ENCODE results near the gene UBE2R2. TPM values are rescaled to one million over a fixed set of nuclear protein-coding genes. Genes with fewer than 3 reads are reported as not detected.
A peak's percentile ranks its signal among the peaks of the same experiment; 100 is the strongest.
"Not testable (repeated sequence)": the region's sequence is repeated elsewhere in the genome, so short reads cannot be mapped to it uniquely, and the experiment has no call there.

The UBE2R2 gene, protein sequence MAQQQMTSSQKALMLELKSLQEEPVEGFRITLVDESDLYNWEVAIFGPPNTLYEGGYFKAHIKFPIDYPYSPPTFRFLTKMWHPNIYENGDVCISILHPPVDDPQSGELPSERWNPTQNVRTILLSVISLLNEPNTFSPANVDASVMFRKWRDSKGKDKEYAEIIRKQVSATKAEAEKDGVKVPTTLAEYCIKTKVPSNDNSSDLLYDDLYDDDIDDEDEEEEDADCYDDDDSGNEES
- total RNA-seq, result 10 to 100 TPM; 32.5 to 47.3 (median 41.9) TPM

DNA sequence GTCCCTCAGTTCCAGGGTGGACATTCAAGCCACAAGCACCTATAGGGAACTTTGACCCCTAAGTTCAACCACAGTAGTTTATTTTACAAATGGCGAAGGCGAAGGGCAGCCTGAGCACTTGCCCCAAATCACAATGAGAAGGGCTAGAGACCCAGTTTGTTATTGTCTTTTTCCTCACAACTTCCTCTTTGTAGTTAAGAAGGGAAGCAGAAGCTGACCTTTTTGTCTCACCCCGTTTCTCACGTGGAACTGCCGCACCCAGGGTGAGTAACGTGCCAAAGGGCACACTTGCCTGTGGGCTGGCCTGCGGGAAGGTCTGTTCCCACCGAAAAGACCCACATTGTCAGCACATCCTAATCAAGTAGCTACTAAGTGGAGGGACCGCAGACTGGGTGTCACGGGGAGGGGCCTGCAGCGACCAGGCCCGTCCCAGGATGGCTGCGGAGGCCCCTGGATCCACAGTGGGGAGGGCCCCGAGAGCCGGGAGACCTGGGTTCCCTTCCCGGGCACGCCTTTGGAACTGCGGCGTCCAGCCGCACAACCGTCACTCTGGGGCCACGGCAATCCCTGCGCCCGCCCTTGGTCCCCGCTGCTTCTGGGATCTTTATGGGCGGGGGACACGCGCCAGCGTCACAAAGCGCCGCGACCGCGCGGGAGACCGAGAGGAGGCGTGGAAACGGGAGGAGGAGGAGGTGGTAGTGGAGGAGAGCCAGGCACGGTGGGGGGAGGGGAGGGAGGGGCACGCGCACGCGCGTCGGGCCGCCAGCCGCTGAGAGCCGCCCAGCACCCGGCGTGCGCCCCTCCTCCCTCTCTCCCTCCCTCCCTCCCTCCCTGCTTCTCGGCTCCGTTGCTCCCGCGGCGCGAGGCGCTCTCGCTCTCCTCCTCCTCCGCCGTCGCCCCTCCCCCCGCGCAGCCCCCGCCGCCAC, at the start of gene UBE2R2:
TSS of gene UBE2R2 (plus strand) at position 834 of the 926 bp plus-strand sequence. CDS start 598 bp downstream, outside the sequence.
- Histone ChIP-seq H3K4me3 (peak within 1 kb of the TSS; percentile 80 to 94 (median 90)), H3K36me3 (no peaks in the 10 kb centered on the region), H3K27ac (peak within 1 kb of the TSS; percentile 92 to 100 (median 98)), H3K27me3 (no peaks in the 10 kb centered on the region), H3K4me1 (peaks cover 45 to 52% of the 10 kb centered on the region in 2 donors), H3K9me3 (no peaks in the 10 kb centered on the region)
- TF ChIP-seq, protein P1, sequence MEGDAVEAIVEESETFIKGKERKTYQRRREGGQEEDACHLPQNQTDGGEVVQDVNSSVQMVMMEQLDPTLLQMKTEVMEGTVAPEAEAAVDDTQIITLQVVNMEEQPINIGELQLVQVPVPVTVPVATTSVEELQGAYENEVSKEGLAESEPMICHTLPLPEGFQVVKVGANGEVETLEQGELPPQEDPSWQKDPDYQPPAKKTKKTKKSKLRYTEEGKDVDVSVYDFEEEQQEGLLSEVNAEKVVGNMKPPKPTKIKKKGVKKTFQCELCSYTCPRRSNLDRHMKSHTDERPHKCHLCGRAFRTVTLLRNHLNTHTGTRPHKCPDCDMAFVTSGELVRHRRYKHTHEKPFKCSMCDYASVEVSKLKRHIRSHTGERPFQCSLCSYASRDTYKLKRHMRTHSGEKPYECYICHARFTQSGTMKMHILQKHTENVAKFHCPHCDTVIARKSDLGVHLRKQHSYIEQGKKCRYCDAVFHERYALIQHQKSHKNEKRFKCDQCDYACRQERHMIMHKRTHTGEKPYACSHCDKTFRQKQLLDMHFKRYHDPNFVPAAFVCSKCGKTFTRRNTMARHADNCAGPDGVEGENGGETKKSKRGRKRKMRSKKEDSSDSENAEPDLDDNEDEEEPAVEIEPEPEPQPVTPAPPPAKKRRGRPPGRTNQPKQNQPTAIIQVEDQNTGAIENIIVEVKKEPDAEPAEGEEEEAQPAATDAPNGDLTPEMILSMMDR (IDR thresholded peaks at IDR 0.05 in 4 of 5, conservative IDR thresholded peaks at IDR 0.05 in 1 of 5), result no peak
- peak; percentile 75 to 79 for TF ChIP-seq POLR2A (IDR thresholded peaks at IDR 0.05)
- peak; percentile 65 to 76 for ATAC-seq
- peak; percentile 87 to 91 for DNase-seq
- in situ Hi-C loops (cut with MboI; ENCODE audit: low sequenced_read_pairs in 4 of 4) (loop anchor here in 2 of 4 donors (5.0 kb wide), 1 partner anchor 36 kb away; no protein-coding TSS in a partner anchor), intact Hi-C loops (cut with DNase I; ENCODE audit: low total_unique reads) (loop anchor here (2.0 to 10.0 kb wide), 3 partner anchors 228 to 652 kb away; partner anchors contain the start of gene UBAP2)

DNA sequence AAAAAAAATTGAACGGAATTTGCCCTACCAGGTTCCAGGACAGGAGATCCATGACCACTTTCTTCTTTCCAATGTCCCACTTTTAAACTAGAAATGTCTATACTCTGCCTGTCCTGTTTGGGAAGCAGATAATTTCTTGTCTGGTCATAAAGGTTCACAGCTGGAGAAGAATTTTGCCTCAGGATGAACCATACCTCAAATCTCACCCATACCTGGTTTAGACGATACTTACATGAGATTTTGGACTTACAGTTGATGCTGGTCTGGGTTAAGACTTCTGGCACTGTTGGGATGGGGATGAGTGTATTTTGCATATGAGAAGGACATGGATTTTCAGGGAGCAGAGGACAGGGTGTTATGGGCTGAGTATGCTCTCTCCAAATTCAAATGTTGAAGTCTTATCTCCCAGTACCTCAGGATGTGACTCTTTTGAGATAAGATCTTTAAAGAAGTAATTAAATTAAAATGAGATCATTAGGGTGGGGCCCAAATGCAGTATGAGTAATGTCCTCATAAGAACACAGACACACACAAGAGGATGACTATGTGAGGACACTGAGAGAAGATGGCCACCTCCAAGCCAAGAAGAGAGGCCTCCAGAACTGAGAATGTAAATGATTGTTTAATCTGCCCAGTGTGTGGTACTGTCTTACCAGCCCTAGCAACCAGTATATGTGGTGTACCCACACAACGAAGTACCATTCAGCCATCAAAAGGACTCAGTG, 46.6 kb upstream of the UBE2R2 start:
- H3K27me3 ChIP-seq; in situ Hi-C loops (cut with MboI; ENCODE audit: low sequenced_read_pairs in 4 of 4); H3K27ac ChIP-seq; H3K4me1 ChIP-seq; H3K4me3 ChIP-seq; intact Hi-C loops (cut with DNase I; ENCODE audit: low total_unique reads); H3K36me3 ChIP-seq; DNase-seq; ATAC-seq; H3K9me3 ChIP-seq: not testable (repeated sequence)

DNA sequence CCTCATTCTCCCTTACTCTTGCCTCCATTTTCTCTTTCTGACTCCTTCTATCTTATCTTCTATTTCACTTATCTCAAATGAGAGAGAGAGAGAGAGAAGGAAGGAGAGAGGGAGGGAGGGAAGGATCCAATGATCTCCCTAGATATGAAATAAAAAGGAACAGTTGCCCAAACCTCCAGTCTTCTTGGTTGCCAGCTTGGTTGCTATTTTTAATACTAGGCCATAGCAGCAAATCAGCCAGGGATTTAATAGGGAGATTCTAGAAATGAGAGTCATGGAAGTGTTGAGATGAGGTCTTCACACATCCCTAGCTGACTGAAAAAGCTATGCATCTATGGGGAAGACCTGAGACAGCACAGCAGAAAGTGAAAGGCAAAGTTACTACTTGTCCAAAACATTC, 43.8 kb upstream of the UBE2R2 start:
- H3K4me1 ChIP-seq; DNase-seq; ATAC-seq; H3K9me3 ChIP-seq; intact Hi-C loops (cut with DNase I; ENCODE audit: low total_unique reads); H3K27me3 ChIP-seq; H3K27ac ChIP-seq; H3K4me3 ChIP-seq; in situ Hi-C loops (cut with MboI; ENCODE audit: low sequenced_read_pairs in 4 of 4); H3K36me3 ChIP-seq: not testable (repeated sequence)

DNA sequence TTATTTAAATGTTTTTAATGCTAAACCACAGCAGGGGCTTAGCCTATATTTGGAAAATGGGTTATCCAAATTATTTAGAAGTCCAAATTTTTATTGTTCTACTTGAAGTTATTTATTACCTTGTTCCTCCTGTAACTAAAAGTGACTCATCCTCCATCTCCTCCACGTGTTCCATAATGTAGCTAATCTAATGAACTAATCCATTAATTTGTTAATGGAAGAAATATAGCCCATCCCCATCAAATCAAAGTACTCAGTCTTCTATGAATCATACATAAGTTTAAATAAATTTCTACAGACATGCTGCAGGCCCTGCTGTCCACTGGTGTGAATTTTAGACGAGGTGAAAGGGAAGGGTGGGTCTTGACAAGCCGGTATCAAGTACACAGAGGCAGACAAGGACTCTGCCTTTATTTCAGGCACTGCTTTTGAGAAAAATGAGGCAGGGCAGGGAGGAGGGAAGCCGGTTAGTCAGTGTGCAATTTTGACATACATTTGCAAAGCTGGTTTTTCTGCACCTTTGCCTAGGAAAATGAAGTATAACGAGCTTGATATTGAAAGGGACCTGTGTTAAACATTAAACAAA, 42.8 kb upstream of the UBE2R2 start:
- H3K4me1 ChIP-seq; H3K9me3 ChIP-seq; intact Hi-C loops (cut with DNase I; ENCODE audit: low total_unique reads); in situ Hi-C loops (cut with MboI; ENCODE audit: low sequenced_read_pairs in 4 of 4); H3K4me3 ChIP-seq; H3K36me3 ChIP-seq; H3K27ac ChIP-seq; DNase-seq; H3K27me3 ChIP-seq; ATAC-seq: not testable (repeated sequence)

DNA sequence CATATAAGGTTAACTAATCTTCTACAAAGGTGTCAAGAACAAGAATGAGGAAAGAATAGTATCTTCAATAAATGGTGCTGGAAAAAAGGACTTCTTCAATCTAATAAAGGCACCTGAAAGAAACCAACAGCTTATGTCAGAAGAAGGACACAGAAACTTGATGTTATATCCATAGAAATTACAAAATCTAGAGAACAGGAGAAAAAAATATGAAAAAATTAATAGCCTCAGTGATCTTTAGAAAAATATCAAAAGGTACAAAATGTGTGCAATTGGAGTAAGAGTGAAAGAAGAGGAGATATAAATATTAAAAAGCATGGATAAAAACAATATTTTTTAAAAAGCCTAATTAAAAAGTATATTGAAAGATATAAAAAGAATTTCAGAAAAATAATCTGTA, 40.4 kb upstream of the UBE2R2 start:
- intact Hi-C loops (cut with DNase I; ENCODE audit: low total_unique reads), result no loop called here
- Histone ChIP-seq H3K9me3 (no peaks in the 10 kb centered on the region), H3K4me3 (no peak overlapping the region), H3K4me1 (peaks cover 0 to 6% of the 10 kb centered on the region in 2 donors), H3K27ac (no peak overlapping the region), H3K27me3 (no peaks in the 10 kb centered on the region), H3K36me3 (no peaks in the 10 kb centered on the region)
- in situ Hi-C loops (cut with MboI; ENCODE audit: low sequenced_read_pairs in 4 of 4), result no loop called here
- TF ChIP-seq POLR2A (IDR thresholded peaks at IDR 0.05), result no peak
- TF ChIP-seq, protein P1 (IDR thresholded peaks at IDR 0.05 in 4 of 5, conservative IDR thresholded peaks at IDR 0.05 in 1 of 5), result no peak
- ATAC-seq (no peak), DNase-seq (no peak)
